ENCODE results near the gene C5orf22. TPM values are rescaled to one million over a fixed set of nuclear protein-coding genes. Genes with fewer than 3 reads are reported as not detected.

Gene C5orf22
- total and polyA plus RNA-seq, 8 donors: 1.4 to 40.6 (median 8.6) TPM

GRCh38 chr5:31554552-31554951 is 22.5 kb downstream of the C5orf22 start:
- Histone ChIP-seq H3K4me3 (no peak overlapping the region), H3K27me3 (no peaks in the 10 kb centered on the region), H3K4me1 (no peaks in the 10 kb centered on the region), H3K36me3 (peaks cover 25 to 82% (median 68%) of the 10 kb centered on the region in 4 donors), H3K9me3 (no peaks in the 10 kb centered on the region), H3K27ac (no peak overlapping the region)
- 97 to 98% (median 98%) methylated on average over 1 of the region's 1 CpG for WGBS, 5 donors
- no peak for DNase-seq
- intact Hi-C loops (cut with DNase I; ENCODE audit: low total_unique reads): no loop called here
- no peak for TF ChIP-seq POLR2A (IDR thresholded peaks at IDR 0.05)
- TF ChIP-seq, protein P1, sequence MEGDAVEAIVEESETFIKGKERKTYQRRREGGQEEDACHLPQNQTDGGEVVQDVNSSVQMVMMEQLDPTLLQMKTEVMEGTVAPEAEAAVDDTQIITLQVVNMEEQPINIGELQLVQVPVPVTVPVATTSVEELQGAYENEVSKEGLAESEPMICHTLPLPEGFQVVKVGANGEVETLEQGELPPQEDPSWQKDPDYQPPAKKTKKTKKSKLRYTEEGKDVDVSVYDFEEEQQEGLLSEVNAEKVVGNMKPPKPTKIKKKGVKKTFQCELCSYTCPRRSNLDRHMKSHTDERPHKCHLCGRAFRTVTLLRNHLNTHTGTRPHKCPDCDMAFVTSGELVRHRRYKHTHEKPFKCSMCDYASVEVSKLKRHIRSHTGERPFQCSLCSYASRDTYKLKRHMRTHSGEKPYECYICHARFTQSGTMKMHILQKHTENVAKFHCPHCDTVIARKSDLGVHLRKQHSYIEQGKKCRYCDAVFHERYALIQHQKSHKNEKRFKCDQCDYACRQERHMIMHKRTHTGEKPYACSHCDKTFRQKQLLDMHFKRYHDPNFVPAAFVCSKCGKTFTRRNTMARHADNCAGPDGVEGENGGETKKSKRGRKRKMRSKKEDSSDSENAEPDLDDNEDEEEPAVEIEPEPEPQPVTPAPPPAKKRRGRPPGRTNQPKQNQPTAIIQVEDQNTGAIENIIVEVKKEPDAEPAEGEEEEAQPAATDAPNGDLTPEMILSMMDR (IDR thresholded peaks at IDR 0.05): no peak
- TF ChIP-seq POLR2AphosphoS5 (IDR thresholded peaks at IDR 0.05): no peak
- TF ChIP-seq EP300 (IDR thresholded peaks at IDR 0.05): no peak

- Histone ChIP-seq H3K27ac (no peak overlapping the region), H3K4me3 (no peak overlapping the region), H3K9me3 (no peaks in the 10 kb centered on the region), H3K27me3 (no peaks in the 10 kb centered on the region), H3K36me3 (peaks cover 22 to 64% (median 59%) of the 10 kb centered on the region in 4 donors), H3K4me1 (no peaks in the 10 kb centered on the region)
- TF ChIP-seq POLR2AphosphoS5 (IDR thresholded peaks at IDR 0.05) (no peak), EP300 (IDR thresholded peaks at IDR 0.05) (no peak), POLR2A (IDR thresholded peaks at IDR 0.05) (no peak)
- TF ChIP-seq, protein P1 (IDR thresholded peaks at IDR 0.05): no peak
- intact Hi-C loops (cut with DNase I; ENCODE audit: low total_unique reads): no loop called here
- no peak for DNase-seq
- 69 to 88% (median 80%) methylated on average over 3 of the region's 3 CpGs for WGBS, 5 donors
Measured at GRCh38 chr5:31556461-31556860, 24.4 kb downstream of the C5orf22 start.

- intact Hi-C loops (cut with DNase I; ENCODE audit: low total_unique reads): no loop called here
- Histone ChIP-seq H3K36me3 (peaks cover 7 to 30% (median 26%) of the 10 kb centered on the region in 4 donors), H3K4me1 (peaks cover 0 to 9% (median 0%) of the 10 kb centered on the region in 4 donors), H3K27ac (no peak overlapping the region), H3K4me3 (no peak overlapping the region), H3K27me3 (no peaks in the 10 kb centered on the region), H3K9me3 (no peaks in the 10 kb centered on the region)
- no peak for DNase-seq
- WGBS, 5 donors: 85 to 95% (median 92%) methylated on average over 3 of the region's 3 CpGs
- TF ChIP-seq POLR2AphosphoS5 (IDR thresholded peaks at IDR 0.05): no peak
- TF ChIP-seq, protein P1 (IDR thresholded peaks at IDR 0.05): no peak
- no peak for TF ChIP-seq EP300 (IDR thresholded peaks at IDR 0.05)
- TF ChIP-seq POLR2A (IDR thresholded peaks at IDR 0.05): no peak
Measured at GRCh38 chr5:31559942-31560341, 27.8 kb downstream of the C5orf22 start.

- Histone ChIP-seq H3K9me3 (peaks cover 0 to 9% (median 4%) of the 10 kb centered on the region in 4 donors), H3K27ac (no peak overlapping the region), H3K4me3 (no peak overlapping the region), H3K4me1 (peaks cover 0 to 9% (median 0%) of the 10 kb centered on the region in 4 donors), H3K36me3 (peaks cover 0 to 10% (median 6%) of the 10 kb centered on the region in 4 donors), H3K27me3 (no peaks in the 10 kb centered on the region)
- DNase-seq: no peak
- intact Hi-C loops (cut with DNase I; ENCODE audit: low total_unique reads): no loop called here
- TF ChIP-seq EP300 (IDR thresholded peaks at IDR 0.05) (no peak), POLR2AphosphoS5 (IDR thresholded peaks at IDR 0.05) (no peak), POLR2A (IDR thresholded peaks at IDR 0.05) (no peak)
- TF ChIP-seq, protein P1 (IDR thresholded peaks at IDR 0.05): no peak
- WGBS, 5 donors: 71 to 96% (median 86%) methylated on average over 1 of the region's 1 CpG
Measured at GRCh38 chr5:31561946-31562345, 29.8 kb downstream of the C5orf22 start.

Data from stomach (tissue), 9 donors.